Sigmoid colon (tissue), 4 donors: ENCODE data around the gene RNF217.
"Not testable (repeated sequence)": the region's sequence is repeated elsewhere in the genome, so short reads cannot be mapped to it uniquely, and the experiment has no call there.

Experiments
- EP300 ChIP-seq, 4 donors: sonication (generic); formaldehyde crosslinking; IDR thresholded peaks; one replicate each; pipeline ENCODE4 v1.6.1; 2017; ENCODE audit warnings: antibody characterized with exemption in 4 of 4
- POLR2A ChIP-seq, 2 donors: fragments of 450-650 bp; IDR thresholded peaks; one replicate each; pipeline ENCODE4 v1.6.1; 2016; ENCODE audit warnings: antibody characterized with exemption in 2 of 2, mild to moderate bottlenecking in 2 of 2, moderate library complexity in 2 of 2
- TF ChIP-seq, protein P1 (sequence below), 4 experiments: fragments of 450-650 bp in 3 of 4; fragments of 200-600 bp in 1 of 4; IDR thresholded peaks; one replicate each; pipeline ENCODE4 v1.5.1; 2016 to 2019; ENCODE audit warnings: antibody characterized with exemption in 4 of 4, mild to moderate bottlenecking in 3 of 4, moderate library complexity in 2 of 4

GRCh38 chr6:125075073-125075472 lies 112.8 kb downstream of the RNF217 start:
- TF ChIP-seq, protein P1, sequence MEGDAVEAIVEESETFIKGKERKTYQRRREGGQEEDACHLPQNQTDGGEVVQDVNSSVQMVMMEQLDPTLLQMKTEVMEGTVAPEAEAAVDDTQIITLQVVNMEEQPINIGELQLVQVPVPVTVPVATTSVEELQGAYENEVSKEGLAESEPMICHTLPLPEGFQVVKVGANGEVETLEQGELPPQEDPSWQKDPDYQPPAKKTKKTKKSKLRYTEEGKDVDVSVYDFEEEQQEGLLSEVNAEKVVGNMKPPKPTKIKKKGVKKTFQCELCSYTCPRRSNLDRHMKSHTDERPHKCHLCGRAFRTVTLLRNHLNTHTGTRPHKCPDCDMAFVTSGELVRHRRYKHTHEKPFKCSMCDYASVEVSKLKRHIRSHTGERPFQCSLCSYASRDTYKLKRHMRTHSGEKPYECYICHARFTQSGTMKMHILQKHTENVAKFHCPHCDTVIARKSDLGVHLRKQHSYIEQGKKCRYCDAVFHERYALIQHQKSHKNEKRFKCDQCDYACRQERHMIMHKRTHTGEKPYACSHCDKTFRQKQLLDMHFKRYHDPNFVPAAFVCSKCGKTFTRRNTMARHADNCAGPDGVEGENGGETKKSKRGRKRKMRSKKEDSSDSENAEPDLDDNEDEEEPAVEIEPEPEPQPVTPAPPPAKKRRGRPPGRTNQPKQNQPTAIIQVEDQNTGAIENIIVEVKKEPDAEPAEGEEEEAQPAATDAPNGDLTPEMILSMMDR (IDR thresholded peaks at IDR 0.05): not testable (repeated sequence)
- TF ChIP-seq EP300, POLR2A (IDR thresholded peaks at IDR 0.05): not testable (repeated sequence)
